ENCODE measurements around the gene TBC1D12.
"Not testable (repeated sequence)": the region's sequence is repeated elsewhere in the genome, so short reads cannot be mapped to it uniquely, and the experiment has no call there.

TBC1D12 gene

DNA sequence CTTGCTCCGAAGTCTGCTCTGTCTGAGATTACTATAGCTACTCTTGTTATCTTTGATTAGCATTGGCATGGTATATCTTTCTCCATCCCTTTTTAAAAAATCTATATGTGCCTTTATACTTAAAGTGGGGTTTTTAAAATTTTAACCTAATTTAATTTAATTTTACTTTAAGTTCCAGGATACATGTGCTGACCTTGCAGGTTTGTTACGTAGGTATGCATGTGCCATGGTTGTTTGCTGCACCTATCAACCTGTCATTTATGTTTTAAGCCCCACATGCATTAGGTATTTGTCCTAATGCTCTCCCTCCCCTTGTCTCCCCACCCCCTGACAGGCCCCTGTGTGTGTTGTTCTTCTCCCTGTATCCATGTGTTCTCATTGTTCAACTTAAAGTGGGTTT, 54.6 kb downstream of the TBC1D12 start:
- no peak for DNase-seq (ENCODE audit: low read depth)

GRCh38 chr10:94459385-94459784, 57.0 kb downstream of the TBC1D12 start:
- no peak for DNase-seq (ENCODE audit: low read depth)

- no peak for DNase-seq (ENCODE audit: low read depth)
Observed at GRCh38 chr10:94461503-94461902, 59.2 kb downstream of the TBC1D12 start.

DNA sequence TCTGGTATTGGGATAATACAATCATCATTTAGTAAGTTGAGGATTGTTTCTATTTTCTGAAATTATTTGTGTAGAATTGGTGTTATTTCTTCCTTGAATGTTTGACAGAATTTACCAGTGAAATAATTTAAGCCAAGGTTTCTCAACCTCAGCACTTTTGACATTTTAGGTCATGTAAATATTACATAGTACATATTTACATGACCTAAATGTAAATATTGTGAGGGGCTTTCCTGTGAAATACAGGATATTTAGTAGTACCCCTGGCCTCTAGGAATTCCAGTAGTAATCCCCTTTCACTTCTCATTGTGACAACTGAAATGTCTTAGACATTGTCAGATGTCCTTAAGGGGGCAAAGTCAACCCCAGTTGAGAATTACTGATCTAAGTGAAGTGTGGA, 59.8 kb downstream of the TBC1D12 start:
- DNase-seq (ENCODE audit: low read depth) = no peak

DNA sequence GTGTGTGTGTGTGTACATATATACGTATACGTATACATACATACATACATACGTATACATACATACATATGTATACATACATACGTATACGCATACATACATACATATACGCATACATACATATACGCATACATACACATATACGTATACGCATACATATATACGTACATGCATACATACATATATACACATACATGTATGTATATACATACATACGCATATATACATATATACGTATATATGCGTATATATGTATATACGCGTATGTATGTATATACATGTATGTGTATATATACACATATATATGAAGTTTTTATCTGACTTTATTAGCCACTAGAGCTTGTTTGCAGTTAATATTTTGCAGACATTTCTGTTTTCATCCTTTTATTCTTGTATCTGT, 63.3 kb downstream of the TBC1D12 start:
- no peak for DNase-seq (ENCODE audit: low read depth)

GRCh38 chr10:94481410-94481809, 79.1 kb downstream of the TBC1D12 start:
- no peak for DNase-seq (ENCODE audit: low read depth)

DNA sequence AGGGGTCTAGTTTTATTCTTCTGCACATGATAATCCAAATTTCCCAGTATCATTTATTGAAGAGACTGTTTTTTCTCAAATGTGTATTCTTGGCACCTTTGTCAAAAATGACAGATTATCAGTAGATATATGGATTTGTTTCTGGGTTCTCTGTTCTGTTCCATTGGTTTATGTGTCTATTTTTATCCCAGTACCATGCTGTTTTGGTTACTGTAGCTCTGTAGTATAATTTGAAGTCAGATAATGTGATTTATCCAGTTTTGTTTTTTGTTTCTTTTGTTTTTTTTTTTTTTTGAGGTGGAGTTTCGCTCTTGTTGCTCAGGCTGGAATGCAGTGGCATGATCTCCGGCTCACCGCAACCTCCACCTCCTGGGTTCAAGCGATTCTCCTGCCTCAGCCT, 81.6 kb downstream of the TBC1D12 start:
- no peak for DNase-seq (ENCODE audit: low read depth)

GRCh38 chr10:94485094-94485493, 82.8 kb downstream of the TBC1D12 start:
- DNase-seq (ENCODE audit: low read depth) = no peak

DNA sequence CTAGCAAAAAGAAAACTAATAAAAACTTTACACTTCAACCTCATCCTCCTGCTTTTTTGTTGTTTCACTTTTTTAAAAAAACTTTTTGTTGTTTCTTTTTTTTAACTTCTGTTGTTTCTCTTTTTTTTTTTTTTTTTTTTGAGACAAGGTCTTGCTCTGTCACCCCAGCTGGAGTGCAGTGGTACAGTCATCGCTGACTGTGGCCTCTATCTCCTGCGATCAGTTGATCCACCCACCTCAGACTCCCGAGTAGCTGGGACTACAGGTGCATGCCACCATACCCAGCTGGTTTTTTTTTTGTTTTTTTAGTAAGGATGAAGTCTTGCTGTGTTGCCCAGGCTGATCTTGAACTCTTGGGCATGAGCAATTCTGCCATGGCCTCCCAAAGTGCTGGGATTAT, 85.2 kb downstream of the TBC1D12 start:
- DNase-seq (ENCODE audit: low read depth) = no peak

- DNase-seq (ENCODE audit: low read depth) = no peak
Observed at GRCh38 chr10:94489107-94489506, 86.8 kb downstream of the TBC1D12 start.

DNA sequence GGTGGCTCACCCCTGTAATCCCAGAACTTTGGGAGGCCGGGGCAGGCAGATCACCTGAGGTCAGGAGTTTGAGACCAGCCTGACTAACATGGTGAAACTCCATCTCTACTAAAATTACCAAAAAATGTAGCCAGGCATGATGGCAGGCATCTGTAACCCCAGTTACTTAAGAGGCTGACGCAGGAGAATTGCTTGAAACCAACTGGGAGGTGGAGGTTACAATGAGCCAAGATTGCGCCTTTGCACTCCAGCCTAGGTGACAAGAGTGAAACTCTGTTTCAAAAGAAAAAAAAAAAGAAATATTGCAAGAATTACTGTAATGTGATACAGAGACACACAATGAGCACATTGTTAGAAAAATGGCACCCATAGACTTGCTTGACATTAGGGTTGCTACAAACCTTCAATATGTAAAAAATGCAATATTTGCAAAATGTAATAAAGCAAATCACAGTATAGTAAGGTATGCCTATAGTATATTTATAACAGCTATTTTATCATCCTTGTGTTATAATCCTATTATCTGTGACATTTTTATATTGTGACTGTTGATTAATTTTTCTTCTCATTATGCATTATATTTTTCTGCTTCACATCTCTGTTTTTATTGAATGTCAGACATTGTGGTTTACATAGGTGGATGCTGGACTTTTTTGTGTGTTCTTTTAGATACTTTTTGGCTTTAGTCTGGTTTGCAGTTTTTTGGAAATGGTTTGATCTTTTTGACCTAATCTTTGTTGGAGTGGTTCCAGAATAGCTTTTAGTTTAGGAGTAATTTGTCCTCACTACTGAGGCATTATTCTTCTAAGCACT, 87.8 kb downstream of the TBC1D12 start:
- no peak for DNase-seq (ENCODE audit: low read depth)

GRCh38 chr10:94490789-94491039, 88.4 kb downstream of the TBC1D12 start:
- no peak for DNase-seq (ENCODE audit: low read depth)

- no peak for DNase-seq (ENCODE audit: low read depth)
Observed at GRCh38 chr10:94493463-94493862, 91.1 kb downstream of the TBC1D12 start.

DNA sequence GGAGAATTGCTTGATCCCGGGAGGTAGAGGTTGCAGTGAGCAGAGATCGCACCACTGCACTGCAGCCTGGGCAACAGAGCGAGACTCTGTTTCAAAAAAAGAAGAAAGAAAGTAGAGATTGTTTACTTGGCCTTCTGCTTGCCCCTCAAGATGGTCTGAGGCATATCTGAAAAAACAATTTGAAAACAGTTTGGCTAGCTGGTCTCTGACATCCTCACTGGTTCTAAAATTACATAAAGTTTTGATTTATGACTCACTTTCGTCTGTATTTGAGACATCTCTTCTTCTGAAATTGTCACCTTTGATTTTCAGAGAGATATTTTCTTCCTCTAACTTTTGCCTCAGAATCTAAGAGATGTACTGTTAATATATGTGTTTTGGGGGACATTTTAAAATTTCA, 93.7 kb downstream of the TBC1D12 start:
- no peak for DNase-seq (ENCODE audit: low read depth)

- DNase-seq (ENCODE audit: low read depth) = no peak
Observed at GRCh38 chr10:94496646-94497045, 94.3 kb downstream of the TBC1D12 start.

GRCh38 chr10:94500063-94500462, 97.7 kb downstream of the TBC1D12 start:
- no peak for DNase-seq (ENCODE audit: low read depth)

DNA sequence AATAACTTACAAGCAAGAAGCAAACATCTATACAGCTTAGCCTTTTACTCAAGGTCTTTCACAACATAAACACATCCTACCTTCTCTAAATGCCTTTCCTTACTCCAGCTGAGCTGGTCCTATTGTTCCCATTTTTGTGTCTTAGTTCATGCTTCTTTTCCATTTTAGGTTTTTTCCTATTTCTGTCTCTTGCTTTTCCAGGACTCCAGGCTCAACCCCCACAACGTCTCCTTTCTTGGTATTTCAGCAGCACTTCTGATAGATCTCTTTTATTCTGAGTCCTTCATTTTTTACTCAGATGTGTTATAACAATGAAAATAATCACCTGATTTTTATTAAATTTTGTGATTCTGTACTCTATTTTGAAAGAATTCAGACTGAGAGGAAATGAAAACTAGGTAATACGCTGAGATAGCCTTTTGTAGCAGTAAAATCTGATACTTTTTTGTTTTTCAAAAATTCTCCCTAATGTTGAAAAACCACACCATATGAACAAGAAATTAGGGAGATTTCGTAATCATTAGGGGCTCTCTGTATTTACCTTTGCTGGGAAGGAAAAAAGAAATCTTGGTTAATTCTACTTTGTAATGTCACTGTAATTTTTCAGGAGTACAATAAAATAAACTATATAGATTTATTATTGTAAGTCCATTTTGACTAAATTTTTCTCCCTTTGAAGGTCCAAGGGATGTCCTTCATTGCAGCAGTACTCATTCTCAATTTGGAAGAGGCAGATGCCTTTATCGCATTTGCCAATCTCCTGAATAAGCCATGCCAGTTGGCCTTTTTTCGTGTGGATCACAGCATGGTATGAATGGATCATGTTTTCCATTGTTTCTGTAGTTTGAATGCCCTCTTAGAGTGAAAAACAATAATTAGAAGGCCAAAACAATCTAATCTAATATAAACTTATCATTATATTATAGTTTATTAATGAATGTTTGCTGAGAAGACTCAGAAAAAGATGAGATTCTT, 119.2 kb downstream of the TBC1D12 start:
- no peak for DNase-seq (ENCODE audit: low read depth)

- DNase-seq (ENCODE audit: low read depth) = peak; percentile 69
Observed at GRCh38 chr10:94524146-94524545, 121.8 kb downstream of the TBC1D12 start.

- no peak for DNase-seq (ENCODE audit: low read depth)
Observed at GRCh38 chr10:94524711-94525110, 122.4 kb downstream of the TBC1D12 start.

GRCh38 chr10:94531550-94531949, 129.2 kb downstream of the TBC1D12 start:
- DNase-seq (ENCODE audit: low read depth) = not testable (repeated sequence)

- DNase-seq (ENCODE audit: low read depth) = no peak
Observed at GRCh38 chr10:94533027-94533426, 130.7 kb downstream of the TBC1D12 start.

- DNase-seq (ENCODE audit: low read depth) = not testable (repeated sequence)
Observed at GRCh38 chr10:94542282-94542681, 139.9 kb downstream of the TBC1D12 start.

DNA sequence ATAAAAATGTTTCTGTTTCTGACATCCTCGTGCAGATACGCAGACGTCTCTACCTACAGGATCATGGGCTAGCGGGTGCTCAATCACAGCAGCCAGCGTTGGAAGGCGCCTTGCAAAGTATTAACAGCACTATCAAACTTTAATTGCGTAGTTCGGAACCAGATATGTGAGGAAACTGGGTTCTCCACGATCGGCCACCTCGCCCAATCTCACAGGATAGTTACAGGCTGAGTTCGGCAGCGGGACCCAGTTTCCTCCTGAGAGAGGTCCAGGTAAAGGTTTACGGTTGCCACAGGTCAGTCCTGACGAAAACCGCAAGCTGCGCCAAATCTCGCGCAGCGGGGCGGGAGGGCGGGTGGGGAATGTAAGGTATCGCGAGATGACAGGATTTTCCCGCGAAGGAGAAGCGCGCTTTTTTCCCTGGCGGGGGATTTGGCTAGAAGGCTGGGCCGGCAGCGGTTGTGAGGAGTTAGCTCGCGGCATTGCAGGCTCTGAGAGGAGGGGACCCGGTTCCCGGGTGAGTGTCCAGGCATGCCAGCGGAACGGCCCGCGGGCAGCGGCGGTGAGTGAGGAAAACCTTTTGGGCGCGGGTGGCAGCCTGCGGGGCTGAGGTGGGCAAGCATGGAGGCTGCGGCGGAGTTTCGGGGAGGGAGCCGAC, 143.2 kb downstream of the TBC1D12 start, which contains the start of gene HELLS:
Gene HELLS (plus strand): TSS at position 398 of the 658 bp plus-strand sequence. CDS start 134 bp downstream, at position 532.
- peak; percentile 66 for DNase-seq (ENCODE audit: low read depth)

Data from stromal cell of bone marrow (primary cell).